HepG2 (cell line): ENCODE measurements around the gene ERMARD. TPM values are rescaled to one million over a fixed set of nuclear protein-coding genes. Genes with fewer than 3 reads are reported as not detected.

Experiments used
- AGO1 ChIP-seq: fragments of 200-400 bp; formaldehyde crosslinking; IDR thresholded peaks from 2 replicates; pipeline ENCODE4 v1.6.1; 2017; ENCODE audit warnings: mild to moderate bottlenecking, low read depth, low read length, moderate library complexity; ENCODE audit not compliant: poor library complexity, severe bottlenecking
- EEA1 ChIP-seq: sonication (generic); formaldehyde crosslinking; IDR thresholded peaks from 2 replicates; pipeline ENCODE4 v1.5.1; 2020; ENCODE audit warnings: mild to moderate bottlenecking, missing genetic modification reagents, borderline replicate concordance
- EP300 ChIP-seq, 3 experiments: sonication (generic) in 1 of 3; formaldehyde crosslinking in 1 of 3; IDR thresholded peaks; 2 replicates each; pipeline versions ENCODE4 v1.5.1 to v1.6.1; 2011 to 2020; ENCODE audit warnings: low read depth in 2 of 3, low read length in 2 of 3, borderline replicate concordance in 1 of 3, improper control_type of control experiment in 1 of 3, mild to moderate bottlenecking in 1 of 3, missing genetic modification reagents in 1 of 3, moderate library complexity in 1 of 3
- HOXA5 ChIP-seq: sonication (generic); formaldehyde crosslinking; IDR thresholded peaks from 2 replicates; pipeline ENCODE4 v1.4.0; 2020; ENCODE audit warnings: missing genetic modification reagents
- HOXD1 ChIP-seq: sonication (generic); formaldehyde crosslinking; IDR thresholded peaks from 2 replicates; pipeline ENCODE4 v1.5.0; 2020; ENCODE audit warnings: missing genetic modification reagents
- MZF1 ChIP-seq: sonication (generic); formaldehyde crosslinking; IDR thresholded peaks from 2 replicates; pipeline ENCODE4 v1.8.1; 2023; ENCODE audit warnings: mild to moderate bottlenecking, missing genetic modification reagents, borderline replicate concordance
- RBFOX2 ChIP-seq: fragments of 200-400 bp; formaldehyde crosslinking; IDR thresholded peaks from 2 replicates; pipeline ENCODE4 v1.6.1; 2017; ENCODE audit warnings: low read depth, mild to moderate bottlenecking, low read length
- RBM22 ChIP-seq: fragments of 200-400 bp; formaldehyde crosslinking; optimal IDR thresholded peaks from 2 replicates; pipeline ENCODE3; 2017; ENCODE audit warnings: mild to moderate bottlenecking, low read length, moderate library complexity
- YY1 ChIP-seq: IDR thresholded peaks from 2 replicates; pipeline ENCODE4 v1.6.1; 2011; ENCODE audit warnings: low read length, low read depth, moderate library complexity, mild to moderate bottlenecking; ENCODE audit not compliant: insufficient read depth, insufficient replicate concordance
- ZBTB42 ChIP-seq: sonication (generic); formaldehyde crosslinking; IDR thresholded peaks from 2 replicates; pipeline ENCODE4 v1.5.0; 2020; ENCODE audit warnings: mild to moderate bottlenecking, missing genetic modification reagents
- ZFP62 ChIP-seq: sonication (generic); formaldehyde crosslinking; IDR thresholded peaks from 2 replicates; pipeline ENCODE4 v1.4.0; 2020; ENCODE audit warnings: missing genetic modification reagents
- ZNF296 ChIP-seq: sonication (generic); formaldehyde crosslinking; conservative IDR thresholded peaks from 2 replicates; pipeline ENCODE4 v1.5.0; 2020; ENCODE audit warnings: mild to moderate bottlenecking, missing genetic modification reagents
- ZNF367 ChIP-seq: sonication (generic); formaldehyde crosslinking; IDR thresholded peaks from 2 replicates; pipeline ENCODE4 v1.4.0; 2020; ENCODE audit warnings: missing genetic modification reagents, borderline replicate concordance
- ZNF496 ChIP-seq: sonication (generic); formaldehyde crosslinking; IDR thresholded peaks from 2 replicates; pipeline ENCODE4 v1.8.1; 2023; ENCODE audit warnings: mild to moderate bottlenecking, moderate library complexity, missing genetic modification reagents; ENCODE audit not compliant: insufficient replicate concordance
- ZNF678 ChIP-seq: sonication (generic); formaldehyde crosslinking; IDR thresholded peaks from 2 replicates; pipeline ENCODE4 v1.4.0; 2020; ENCODE audit warnings: mild to moderate bottlenecking, missing genetic modification reagents
- ZNF761 ChIP-seq: sonication (generic); formaldehyde crosslinking; conservative IDR thresholded peaks from 2 replicates; pipeline ENCODE4 v1.4.0; 2020; ENCODE audit warnings: mild to moderate bottlenecking, missing genetic modification reagents
- ZNF766 ChIP-seq: sonication (generic); formaldehyde crosslinking; IDR thresholded peaks from 2 replicates; pipeline ENCODE4 v1.5.0; 2020; ENCODE audit warnings: missing genetic modification reagents, borderline replicate concordance
- ZNF776 ChIP-seq: sonication (generic); formaldehyde crosslinking; IDR thresholded peaks from 2 replicates; pipeline ENCODE4 v1.4.0; 2020; ENCODE audit warnings: mild to moderate bottlenecking, missing genetic modification reagents
- ZNF878 ChIP-seq: sonication (generic); formaldehyde crosslinking; IDR thresholded peaks from 2 replicates; pipeline ENCODE4 v1.8.1; 2023; ENCODE audit warnings: mild to moderate bottlenecking, missing genetic modification reagents, moderate library complexity
- ZSCAN29 ChIP-seq: sonication (generic); formaldehyde crosslinking; conservative IDR thresholded peaks from 2 replicates; pipeline ENCODE4 v1.4.0; 2020; ENCODE audit warnings: mild to moderate bottlenecking, missing genetic modification reagents
- polyA plus RNA-seq, 8 experiments: library from polyadenylated mRNA; depleted of rRNA in 3 of 8; stranded (reverse) in 7 of 8; unstranded in 1 of 8; fragments of >200 nt; fragmentation: Illumina TruSeq in 4 of 8; extraction: Trizol in 4 of 8; gene quantifications; 2 replicates each; pipeline versions ENCODE4 v1.2.1 to v1.2.3, GENCODE V29; 2011 to 2016; ENCODE audit warnings: low read depth in 4 of 8, missing spikeins in 1 of 8, mixed read lengths in 1 of 8; ENCODE audit not compliant: insufficient read depth in 1 of 8
- total RNA-seq, 5 experiments: library from RNA; depleted of rRNA; stranded (reverse); fragments of >200 nt; fragmentation: Illumina TruSeq; extraction: Trizol; gene quantifications; 2 replicates each; pipeline ENCODE4 v1.2.3, GENCODE V29; 2016; ENCODE audit warnings: low read depth in 1 of 5
- TF ChIP-seq, protein P1 (sequence below): sonication (generic); formaldehyde crosslinking; IDR thresholded peaks from 2 replicates; pipeline ENCODE4 v1.5.0; 2020; ENCODE audit warnings: missing genetic modification reagents
- TF ChIP-seq, protein P2 (sequence below): sonication (generic); formaldehyde crosslinking; IDR thresholded peaks from 2 replicates; pipeline ENCODE4 v1.8.1; 2023; ENCODE audit warnings: mild to moderate bottlenecking, inconsistent platforms, moderate library complexity, missing genetic modification reagents, borderline replicate concordance
- TF ChIP-seq, protein P3 (sequence below): sonication (generic); formaldehyde crosslinking; IDR thresholded peaks from 2 replicates; pipeline ENCODE4 v1.8.0; 2022; ENCODE audit warnings: mild to moderate bottlenecking, missing genetic modification reagents
- TF ChIP-seq, protein P4 (sequence below): IDR thresholded peaks from 2 replicates; pipeline ENCODE4 v1.6.1; 2012; ENCODE audit warnings: inconsistent platforms

The ERMARD gene
- total and polyA plus RNA-seq, 2 of the 13 experiments (the other 11 are each of a cell fraction or from before 2014, with no cell fraction given), result 8.8 to 10.7 TPM

DNA sequence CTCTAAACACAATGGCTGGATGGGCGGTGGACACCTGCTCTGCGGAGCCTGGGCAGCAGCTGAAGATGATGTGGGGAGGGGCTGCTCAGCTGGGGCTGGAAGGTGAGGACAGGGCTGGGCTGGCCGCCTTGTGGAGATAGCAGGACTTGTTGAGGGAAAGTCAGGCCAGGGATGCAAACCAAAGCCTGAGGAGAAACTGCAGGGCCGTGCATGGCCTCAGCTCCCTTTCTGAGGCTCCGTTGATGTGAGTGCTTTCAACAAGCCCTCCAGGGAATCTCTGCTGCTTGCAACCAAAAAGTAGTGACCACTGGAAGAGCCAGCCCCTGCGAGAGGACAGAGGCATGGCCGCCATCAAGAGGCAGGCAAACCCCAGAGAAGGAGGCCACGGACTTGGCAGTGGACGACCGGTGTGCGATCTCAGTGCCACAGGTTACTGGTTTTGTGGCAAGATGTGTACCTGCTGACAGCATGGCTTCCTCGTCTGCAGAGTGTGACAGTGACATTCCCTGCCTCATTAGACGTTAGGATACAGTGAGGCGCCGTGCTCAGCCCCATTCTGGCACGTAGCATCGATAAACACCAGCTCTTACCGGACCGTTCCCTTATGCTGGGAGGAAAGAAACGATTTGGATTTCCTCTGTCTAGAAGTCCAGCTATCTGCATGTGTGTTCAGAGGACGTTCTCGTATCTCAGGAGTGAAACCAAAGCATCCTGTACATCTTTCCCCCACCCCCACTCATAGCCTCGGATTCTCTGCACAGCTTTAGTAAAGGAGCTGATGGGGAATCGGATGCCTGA, 37.9 kb downstream of the ERMARD start (continued):
- TF ChIP-seq, protein P1, sequence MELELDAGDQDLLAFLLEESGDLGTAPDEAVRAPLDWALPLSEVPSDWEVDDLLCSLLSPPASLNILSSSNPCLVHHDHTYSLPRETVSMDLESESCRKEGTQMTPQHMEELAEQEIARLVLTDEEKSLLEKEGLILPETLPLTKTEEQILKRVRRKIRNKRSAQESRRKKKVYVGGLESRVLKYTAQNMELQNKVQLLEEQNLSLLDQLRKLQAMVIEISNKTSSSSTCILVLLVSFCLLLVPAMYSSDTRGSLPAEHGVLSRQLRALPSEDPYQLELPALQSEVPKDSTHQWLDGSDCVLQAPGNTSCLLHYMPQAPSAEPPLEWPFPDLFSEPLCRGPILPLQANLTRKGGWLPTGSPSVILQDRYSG (CRISPR knock-in tag), result 0 out of 2 replicates have a peak, but pooled peaks have one; percentile 47
- no peak for TF ChIP-seq EP300 (IDR thresholded peaks at IDR 0.05; ENCODE audit: low read depth in 2 of 2, low read length in 2 of 2)
- no peak for TF ChIP-seq EP300 (CRISPR knock-in tag; IDR thresholded peaks at IDR 0.05; ENCODE audit: borderline replicate concordance)
- TF ChIP-seq HOXA5, result no peak
- TF ChIP-seq, protein P2, sequence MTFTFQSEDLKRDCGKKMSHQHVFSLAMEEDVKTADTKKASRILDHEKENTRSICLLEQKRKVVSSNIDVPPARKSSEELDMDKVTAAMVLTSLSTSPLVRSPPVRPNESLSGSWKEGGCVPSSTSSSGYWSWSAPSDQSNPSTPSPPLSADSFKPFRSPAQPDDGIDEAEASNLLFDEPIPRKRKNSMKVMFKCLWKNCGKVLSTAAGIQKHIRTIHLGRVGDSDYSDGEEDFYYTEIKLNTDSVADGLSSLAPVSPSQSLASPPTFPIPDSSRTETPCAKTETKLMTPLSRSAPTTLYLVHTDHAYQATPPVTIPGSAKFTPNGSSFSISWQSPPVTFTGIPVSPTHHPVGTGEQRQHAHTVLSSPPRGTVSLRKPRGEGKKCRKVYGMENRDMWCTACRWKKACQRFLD, result peak; percentile 45; the same call in 1 of the 2 replicates
- no peak for TF ChIP-seq ZNF496 (CRISPR knock-in tag)
- peak; percentile 86; the same call in 1 of the 2 replicates for TF ChIP-seq EEA1
- TF ChIP-seq ZNF776 (CRISPR knock-in tag), result no peak
- TF ChIP-seq RBFOX2, result no peak
- TF ChIP-seq, protein P3, sequence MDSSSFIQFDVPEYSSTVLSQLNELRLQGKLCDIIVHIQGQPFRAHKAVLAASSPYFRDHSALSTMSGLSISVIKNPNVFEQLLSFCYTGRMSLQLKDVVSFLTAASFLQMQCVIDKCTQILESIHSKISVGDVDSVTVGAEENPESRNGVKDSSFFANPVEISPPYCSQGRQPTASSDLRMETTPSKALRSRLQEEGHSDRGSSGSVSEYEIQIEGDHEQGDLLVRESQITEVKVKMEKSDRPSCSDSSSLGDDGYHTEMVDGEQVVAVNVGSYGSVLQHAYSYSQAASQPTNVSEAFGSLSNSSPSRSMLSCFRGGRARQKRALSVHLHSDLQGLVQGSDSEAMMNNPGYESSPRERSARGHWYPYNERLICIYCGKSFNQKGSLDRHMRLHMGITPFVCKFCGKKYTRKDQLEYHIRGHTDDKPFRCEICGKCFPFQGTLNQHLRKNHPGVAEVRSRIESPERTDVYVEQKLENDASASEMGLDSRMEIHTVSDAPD, result 0 out of 2 replicates have a peak, but pooled peaks have one; percentile 39
- no peak for TF ChIP-seq ZNF878 (CRISPR knock-in tag)
- TF ChIP-seq ZNF296 (CRISPR knock-in tag), result no peak; the same call in 1 of the 2 replicates
- TF ChIP-seq HOXD1 (CRISPR knock-in tag), result no peak; the same call in 1 of the 2 replicates
- peak; percentile 50 for TF ChIP-seq YY1
- TF ChIP-seq AGO1, result peak; percentile 71
- TF ChIP-seq ZNF766 (CRISPR knock-in tag), result 0 out of 2 replicates have a peak, but pooled peaks have one; percentile 58
- 0 out of 2 replicates have a peak, but pooled peaks have one; percentile 32 for TF ChIP-seq ZBTB42 (CRISPR knock-in tag)
- TF ChIP-seq ZSCAN29 (CRISPR knock-in tag), result 0 out of 2 replicates have a peak, but pooled peaks have one; percentile 67
- peak; percentile 75 for TF ChIP-seq ZNF678 (CRISPR knock-in tag)
- no peak for TF ChIP-seq RBM22
- TF ChIP-seq ZFP62 (CRISPR knock-in tag), result no peak
- peak; percentile 89; the same call in 1 of the 2 replicates for TF ChIP-seq ZNF761 (CRISPR knock-in tag)
- TF ChIP-seq MZF1 (CRISPR knock-in tag), result no peak
- TF ChIP-seq, protein P4, sequence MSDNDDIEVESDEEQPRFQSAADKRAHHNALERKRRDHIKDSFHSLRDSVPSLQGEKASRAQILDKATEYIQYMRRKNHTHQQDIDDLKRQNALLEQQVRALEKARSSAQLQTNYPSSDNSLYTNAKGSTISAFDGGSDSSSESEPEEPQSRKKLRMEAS, result peak; percentile 7
- 0 out of 2 replicates have a peak, but pooled peaks have one; percentile 24 for TF ChIP-seq ZNF367 (CRISPR knock-in tag)
